ENCODE results near the gene APMAP.
"Not testable (repeated sequence)": the region's sequence is repeated elsewhere in the genome, so short reads cannot be mapped to it uniquely, and the experiment has no call there.

The APMAP gene

DNA sequence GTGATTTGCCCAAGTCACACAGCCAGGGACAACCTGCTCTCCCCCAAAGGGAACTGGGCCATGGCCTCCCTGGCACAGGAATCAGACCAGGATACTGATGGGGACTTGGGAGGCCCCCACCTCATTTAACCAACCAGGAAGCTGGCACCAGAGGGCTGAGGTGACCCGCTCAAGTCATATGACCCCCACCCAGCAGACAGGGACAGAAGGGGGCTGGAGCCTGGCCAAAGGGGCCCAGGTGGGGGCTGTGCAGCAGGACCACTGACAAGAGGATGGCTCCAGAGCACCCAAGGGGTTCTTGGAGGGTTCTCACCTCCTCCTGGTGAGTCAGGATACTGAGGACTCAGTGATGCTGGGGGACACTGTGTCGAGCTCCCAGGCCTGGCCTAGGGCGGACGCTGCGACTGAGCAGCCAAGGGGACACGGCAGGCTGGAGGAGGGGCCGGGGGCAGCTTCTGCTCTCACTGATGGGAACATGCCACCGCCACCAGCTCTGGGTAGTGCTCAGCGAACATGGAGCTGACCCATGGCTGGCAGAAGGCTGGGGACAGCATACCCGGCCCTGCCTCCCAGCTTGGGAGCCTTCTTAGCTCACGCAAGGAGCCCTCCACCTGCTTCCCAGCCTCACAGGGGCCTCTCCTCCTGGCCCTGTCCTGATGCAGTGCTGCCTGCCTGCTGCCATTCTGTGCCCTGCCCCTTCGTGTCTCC, 42.3 kb downstream of the APMAP start:
- no peak for DNase-seq

GRCh38 chr20:24949756-24950127, 42.8 kb downstream of the APMAP start:
- no peak for DNase-seq

- peak; percentile 83 for DNase-seq
These were observed 43.4 kb downstream of the APMAP start, which contains the start of gene CST7 for GRCh38 chr20:24948939-24949679. Gene CST7, plus strand, starts transcription at chr20:24949269. Its CDS starts 237 bp downstream, at chr20:24949506.

GRCh38 chr20:24948396-24948938, 44.1 kb downstream of the APMAP start:
- not testable (repeated sequence) for DNase-seq

DNA sequence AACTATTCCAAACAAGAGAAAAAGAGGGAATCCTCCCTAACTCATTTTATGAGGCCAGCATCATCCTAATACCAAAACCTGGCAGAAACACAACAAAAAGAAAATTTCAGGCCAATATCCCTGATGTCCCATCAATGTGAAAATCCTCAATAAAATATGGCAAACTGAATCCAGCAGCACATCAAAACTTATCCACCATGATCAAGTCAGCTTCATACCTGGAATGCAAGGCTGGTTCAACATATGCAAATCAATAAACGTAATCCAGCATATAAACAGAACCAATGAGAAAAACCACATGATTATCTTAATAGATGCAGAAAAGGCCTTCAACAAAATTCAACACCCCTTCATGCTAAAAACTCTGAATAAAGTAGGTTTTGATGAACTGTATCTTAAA, 46.2 kb downstream of the APMAP start:
- not testable (repeated sequence) for DNase-seq

- no peak for DNase-seq
These were observed 48.8 kb downstream of the APMAP start for GRCh38 chr20:24943731-24944130.

DNA sequence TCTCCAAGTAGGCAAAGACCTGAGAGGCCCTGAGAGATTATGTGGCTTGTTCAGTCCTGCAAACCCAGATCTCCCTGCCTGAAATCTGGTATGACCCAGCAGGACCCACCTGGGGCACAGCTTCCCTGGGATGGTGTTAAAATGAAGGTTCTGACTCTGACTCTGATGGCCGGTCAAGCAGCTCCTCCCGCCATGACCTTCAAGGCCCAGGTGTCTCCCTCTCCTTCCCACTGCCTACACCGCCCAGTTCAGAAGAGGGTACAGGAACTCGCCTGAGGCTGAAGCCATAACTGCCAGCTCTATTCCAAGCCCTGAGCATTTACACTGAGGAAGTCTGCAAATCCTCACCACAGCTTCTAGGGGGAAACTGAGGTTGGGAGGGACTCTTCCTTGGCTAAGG, 49.4 kb downstream of the APMAP start:
- no peak for DNase-seq

DNA sequence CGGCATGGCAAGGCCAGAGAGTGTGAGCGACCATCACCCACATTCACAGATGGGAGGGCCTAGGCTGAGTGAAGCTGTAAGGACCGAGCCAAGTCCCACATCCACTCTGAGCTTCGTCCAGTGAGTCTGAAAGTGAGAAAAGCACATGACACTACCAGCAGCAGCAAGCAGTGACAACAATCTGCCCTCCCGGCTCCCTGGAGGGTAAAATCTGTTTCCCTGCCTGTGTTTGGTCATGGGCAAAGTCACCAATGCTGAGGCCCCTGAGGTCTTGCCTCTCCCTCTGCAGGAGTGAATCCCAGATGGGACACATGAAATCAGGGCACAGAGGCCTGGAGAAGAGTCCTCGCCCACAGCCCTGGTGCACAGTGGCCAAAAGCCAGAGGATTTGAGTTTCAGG, 49.9 kb downstream of the APMAP start:
- no peak for DNase-seq

GRCh38 chr20:24939036-24939435, 53.5 kb downstream of the APMAP start:
- no peak for DNase-seq

- no peak for DNase-seq
These were observed 54.1 kb downstream of the APMAP start for GRCh38 chr20:24938498-24938897.

DNA sequence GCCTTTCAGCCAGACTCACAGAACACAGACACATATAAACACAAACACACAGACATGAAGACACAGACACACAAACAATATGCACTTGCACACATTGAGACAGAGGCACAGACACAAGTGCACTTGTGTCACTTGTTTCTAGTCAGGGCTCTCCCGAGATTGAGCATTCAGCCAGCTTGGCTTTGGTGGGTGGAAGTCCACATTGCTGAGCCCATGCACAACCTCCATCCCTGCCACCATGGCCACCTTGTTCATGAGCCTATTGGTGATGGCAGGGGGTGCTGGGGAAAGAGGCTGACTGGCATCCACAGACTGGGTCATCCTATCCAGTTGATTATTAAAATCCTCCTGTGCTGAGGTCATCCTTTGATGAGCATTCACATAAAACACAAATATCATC, 55.0 kb downstream of the APMAP start:
- DNase-seq, result no peak

GRCh38 chr20:24936526-24937407, 55.8 kb downstream of the APMAP start:
- no peak for DNase-seq

GRCh38 chr20:24935766-24936525, 56.6 kb downstream of the APMAP start:
- DNase-seq, result no peak

- no peak for DNase-seq
These were observed 57.4 kb downstream of the APMAP start for GRCh38 chr20:24935140-24935539.

DNA sequence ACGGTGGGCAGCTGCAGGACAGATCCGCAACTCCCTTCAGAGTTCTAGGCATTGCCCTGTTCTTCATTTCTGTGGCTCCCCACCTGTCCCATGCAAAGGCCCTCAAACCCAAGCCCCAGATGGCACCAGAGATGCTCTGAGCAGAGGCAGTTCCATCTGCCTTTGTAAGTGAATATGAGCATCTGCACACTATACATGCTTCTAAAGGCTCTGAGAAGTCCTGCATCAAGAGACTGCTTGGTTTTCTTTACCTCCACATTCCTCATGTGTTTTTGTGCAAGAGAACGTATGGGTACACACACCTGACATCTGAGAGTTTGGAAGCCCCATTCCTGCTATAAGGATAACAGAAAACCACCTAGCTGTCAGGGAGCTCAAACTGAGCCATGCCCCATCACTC, 57.8 kb downstream of the APMAP start:
- DNase-seq, result no peak

- no peak for DNase-seq
These were observed 58.4 kb downstream of the APMAP start for GRCh38 chr20:24934101-24934661.

DNA sequence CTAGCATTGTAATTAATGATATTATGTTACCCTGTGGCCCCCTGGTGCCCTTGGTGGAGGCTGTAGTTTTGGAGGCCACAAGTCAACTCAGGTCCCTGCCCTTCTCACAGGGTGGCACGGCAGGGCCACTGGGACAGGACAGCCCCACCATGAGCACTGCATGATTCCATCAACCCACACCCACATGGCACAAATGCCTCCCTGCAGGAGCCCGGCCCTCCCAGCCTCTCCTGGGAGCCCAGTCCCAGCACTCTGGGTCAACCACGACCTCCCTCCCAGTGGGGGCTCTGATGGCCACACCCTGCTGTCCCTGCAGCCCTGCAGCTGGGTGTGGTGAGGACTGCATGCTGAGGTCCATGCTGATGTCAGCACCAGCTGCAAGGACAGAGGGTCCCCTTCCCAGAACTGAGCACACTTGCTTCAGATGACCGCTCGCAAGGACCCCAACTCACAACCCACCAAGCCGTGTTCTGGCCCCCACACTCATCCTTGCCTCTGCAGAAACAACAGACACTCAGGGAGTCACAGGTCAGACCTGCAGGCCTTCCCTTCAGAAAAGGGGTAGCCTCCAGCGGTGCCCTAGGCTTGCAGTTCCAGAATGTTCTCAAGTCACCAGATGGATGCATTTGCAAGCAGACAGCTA, 59.2 kb downstream of the APMAP start:
- DNase-seq, result no peak

DNA sequence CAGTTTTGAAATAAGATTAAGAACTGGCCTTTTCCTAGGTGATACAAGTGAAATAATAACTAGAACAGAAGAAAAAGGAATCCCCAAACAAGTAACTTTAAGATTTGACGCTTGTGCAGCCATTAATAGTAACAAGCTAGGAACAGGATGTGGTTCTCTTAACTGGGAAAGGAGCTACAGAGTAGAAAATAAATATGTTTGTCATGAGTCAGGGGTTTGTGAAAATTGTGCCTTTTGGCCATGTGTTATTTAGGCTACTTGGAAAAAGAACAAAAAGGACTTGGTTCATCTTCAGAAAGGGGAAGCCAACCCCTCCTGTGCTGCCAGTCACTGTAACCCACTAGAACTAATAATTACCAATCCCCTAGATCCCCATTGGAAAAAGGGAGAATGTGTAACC, 60.7 kb downstream of the APMAP start:
- not testable (repeated sequence) for DNase-seq

DNA sequence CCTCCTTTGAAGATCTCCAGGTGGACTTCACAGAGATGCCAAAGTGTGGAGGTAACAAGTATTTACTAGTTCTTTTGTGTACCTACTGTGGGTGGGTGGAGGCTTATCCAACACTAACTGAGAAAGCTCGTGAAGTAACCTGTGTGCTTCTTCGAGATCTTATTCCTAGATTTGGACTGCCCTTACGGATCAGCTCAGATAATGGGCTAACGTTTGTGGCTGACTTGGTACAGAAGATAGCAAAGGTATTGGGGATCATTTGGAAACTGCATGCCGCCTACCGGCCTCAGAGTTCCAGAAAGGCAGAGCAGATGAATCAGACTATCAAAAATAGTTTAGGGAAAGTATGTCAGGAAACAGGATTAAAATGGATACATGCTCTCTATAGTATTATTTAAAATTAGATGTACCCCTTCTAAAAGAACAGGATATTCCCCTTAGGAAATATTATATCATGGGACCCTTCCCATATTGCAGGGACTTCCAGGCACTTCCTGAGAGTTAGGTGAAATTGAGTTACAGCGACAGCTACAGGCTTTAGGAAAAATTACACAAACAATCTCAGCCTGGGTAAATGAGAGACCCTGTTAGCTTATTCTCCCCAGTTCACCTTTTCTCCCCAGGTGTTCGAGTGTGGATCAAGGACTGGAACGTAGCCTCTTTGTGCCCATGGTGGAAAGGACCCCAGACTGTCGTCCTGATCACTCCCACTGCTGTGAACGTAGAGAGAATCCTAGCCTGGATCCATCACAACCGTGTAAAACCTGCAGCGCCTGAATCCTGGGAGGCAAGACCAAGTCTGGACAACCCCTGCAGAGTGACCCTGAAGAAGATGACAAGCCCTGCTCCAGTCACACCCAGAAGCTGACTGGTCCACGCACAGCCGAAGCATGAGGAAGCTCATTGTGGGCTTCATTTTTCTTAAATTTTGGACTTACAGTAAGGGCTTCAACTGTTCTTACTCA, 61.5 kb downstream of the APMAP start:
- DNase-seq, result not testable (repeated sequence)

Data from activated T-cell treated with anti-CD3 and anti-CD28 coated beads, Interleukin-2, amount 50 U/mL, for 1 hour (primary cell).